ENCODE results near the gene GABBR2.

Gene GABBR2

GRCh38 chr9:98700801-98701200, 7.9 kb downstream of the GABBR2 start:
- H3K4me3 ChIP-seq (replicated peaks; ENCODE audit: low read depth, low read length): no peak overlapping the region
- TF ChIP-seq, protein P1, sequence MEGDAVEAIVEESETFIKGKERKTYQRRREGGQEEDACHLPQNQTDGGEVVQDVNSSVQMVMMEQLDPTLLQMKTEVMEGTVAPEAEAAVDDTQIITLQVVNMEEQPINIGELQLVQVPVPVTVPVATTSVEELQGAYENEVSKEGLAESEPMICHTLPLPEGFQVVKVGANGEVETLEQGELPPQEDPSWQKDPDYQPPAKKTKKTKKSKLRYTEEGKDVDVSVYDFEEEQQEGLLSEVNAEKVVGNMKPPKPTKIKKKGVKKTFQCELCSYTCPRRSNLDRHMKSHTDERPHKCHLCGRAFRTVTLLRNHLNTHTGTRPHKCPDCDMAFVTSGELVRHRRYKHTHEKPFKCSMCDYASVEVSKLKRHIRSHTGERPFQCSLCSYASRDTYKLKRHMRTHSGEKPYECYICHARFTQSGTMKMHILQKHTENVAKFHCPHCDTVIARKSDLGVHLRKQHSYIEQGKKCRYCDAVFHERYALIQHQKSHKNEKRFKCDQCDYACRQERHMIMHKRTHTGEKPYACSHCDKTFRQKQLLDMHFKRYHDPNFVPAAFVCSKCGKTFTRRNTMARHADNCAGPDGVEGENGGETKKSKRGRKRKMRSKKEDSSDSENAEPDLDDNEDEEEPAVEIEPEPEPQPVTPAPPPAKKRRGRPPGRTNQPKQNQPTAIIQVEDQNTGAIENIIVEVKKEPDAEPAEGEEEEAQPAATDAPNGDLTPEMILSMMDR (IDR thresholded peaks at IDR 0.05; ENCODE audit: low read length, missing control alignments): no peak
- DNase-seq (ENCODE audit: low read depth): no peak

GRCh38 chr9:98698856-98699255, 9.9 kb downstream of the GABBR2 start:
- TF ChIP-seq, protein P1 (IDR thresholded peaks at IDR 0.05; ENCODE audit: low read length, missing control alignments): no peak
- DNase-seq (ENCODE audit: low read depth): no peak
- H3K4me3 ChIP-seq (replicated peaks; ENCODE audit: low read depth, low read length): no peak overlapping the region

DNA sequence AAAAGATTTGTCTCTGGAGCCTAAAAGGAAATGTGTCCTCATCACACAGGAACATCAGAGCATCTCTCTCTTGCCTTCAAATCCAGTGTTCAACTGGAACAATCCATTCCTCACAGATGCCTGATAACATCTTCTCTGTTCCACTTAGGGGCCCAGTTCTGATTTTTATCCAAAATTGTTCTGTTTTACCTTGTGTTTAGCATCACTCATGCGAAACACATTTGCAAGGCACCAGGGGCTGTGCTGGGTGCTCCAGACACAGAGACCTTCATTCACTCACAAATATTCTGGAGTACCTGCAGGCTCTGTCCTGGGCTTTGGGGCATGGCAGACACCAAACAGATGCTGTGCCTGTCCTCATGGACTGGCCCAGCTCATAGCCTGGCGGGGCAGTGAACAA, 13.8 kb downstream of the GABBR2 start:
- TF ChIP-seq, protein P1 (IDR thresholded peaks at IDR 0.05; ENCODE audit: low read length, missing control alignments): no peak
- no peak overlapping the region for H3K4me3 ChIP-seq (replicated peaks; ENCODE audit: low read depth, low read length)
- DNase-seq (ENCODE audit: low read depth): no peak

DNA sequence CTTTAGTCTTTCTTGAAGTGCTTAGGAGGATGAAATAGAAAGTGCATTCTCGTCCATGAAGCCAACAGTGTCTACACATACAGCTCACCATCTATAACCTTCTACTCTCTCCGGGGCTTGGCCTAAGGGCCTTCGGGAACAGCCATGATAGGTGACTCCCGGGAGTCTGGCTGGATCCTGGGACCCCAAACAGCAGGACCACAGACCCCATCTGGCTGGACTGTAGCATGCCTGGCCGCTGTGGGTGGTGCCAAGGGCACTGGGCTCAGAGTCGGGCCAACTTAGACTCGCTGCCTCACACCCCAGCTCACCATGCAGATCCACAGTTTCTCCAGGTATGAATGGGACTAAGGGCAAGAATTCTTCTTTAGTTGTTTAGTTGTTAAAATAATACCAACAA, 16.3 kb downstream of the GABBR2 start:
- no peak overlapping the region for H3K4me3 ChIP-seq (replicated peaks; ENCODE audit: low read depth, low read length)
- no peak for DNase-seq (ENCODE audit: low read depth)
- TF ChIP-seq, protein P1 (IDR thresholded peaks at IDR 0.05; ENCODE audit: low read length, missing control alignments): no peak

GRCh38 chr9:98691890-98692289, 16.8 kb downstream of the GABBR2 start:
- TF ChIP-seq, protein P1 (IDR thresholded peaks at IDR 0.05; ENCODE audit: low read length, missing control alignments): no peak
- H3K4me3 ChIP-seq (replicated peaks; ENCODE audit: low read depth, low read length): no peak overlapping the region
- no peak for DNase-seq (ENCODE audit: low read depth)

DNA sequence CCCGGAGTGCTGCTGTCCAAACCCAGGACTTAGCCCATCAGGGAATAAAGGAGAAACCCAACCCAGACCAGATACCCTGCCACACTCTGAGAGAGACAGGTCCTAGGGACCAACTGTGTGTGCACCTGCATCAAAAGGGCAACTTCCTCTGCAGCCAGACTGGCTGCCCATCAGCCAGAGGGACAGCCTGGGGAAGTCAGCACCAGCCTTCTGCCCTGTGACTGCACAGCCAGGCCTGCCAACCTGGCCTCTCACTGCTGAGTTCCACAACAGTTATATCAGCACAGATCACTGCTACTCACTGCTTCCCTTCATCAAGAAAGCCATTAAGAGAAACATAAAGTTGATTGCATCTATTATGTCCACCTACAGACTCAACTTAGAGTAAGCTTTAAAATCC, 18.0 kb downstream of the GABBR2 start:
- no peak overlapping the region for H3K4me3 ChIP-seq (replicated peaks; ENCODE audit: low read depth, low read length)
- TF ChIP-seq, protein P1 (IDR thresholded peaks at IDR 0.05; ENCODE audit: low read length, missing control alignments): no peak
- no peak for DNase-seq (ENCODE audit: low read depth)

DNA sequence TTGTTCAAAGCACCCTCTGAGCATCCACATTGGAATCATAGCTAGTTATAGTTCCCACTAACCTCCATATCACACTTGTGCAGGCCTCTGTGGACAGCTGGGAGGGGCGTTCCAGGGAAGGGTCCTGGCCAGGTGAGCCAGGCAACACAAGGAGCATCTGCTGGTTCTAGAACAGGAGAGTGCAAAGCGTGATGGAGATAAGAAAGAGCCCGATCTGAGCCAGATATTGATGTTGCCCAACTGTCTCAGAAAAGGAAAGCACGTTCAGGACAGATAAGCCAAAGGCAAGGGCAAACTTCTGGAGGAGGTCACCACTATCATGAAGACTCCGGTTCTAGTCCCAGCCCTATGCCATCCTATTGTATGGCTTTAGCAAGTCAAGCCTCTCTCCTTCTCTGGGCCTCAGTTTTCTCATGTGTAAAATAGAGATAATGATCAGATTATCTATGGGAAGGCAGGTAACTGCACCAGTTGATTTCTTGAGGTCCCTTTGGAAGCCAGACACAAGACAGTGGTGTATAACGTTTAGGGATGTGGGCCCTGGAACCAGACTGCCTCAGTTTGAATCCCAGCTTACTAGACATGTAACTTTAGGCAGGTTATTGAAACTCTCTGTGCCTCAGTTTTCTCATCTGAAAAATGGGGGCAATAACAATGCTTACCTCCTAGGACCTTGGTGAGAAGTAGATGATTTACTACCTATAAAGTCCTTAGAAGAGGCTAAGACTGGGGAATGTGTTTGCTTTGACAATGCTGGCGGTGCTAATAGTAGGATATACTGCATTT, 19.8 kb downstream of the GABBR2 start:
- H3K4me3 ChIP-seq (replicated peaks; ENCODE audit: low read depth, low read length): no peak overlapping the region
- no peak for DNase-seq (ENCODE audit: low read depth)
- TF ChIP-seq, protein P1 (IDR thresholded peaks at IDR 0.05; ENCODE audit: low read length, missing control alignments): no peak

Measured in fibroblast of pulmonary artery (primary cell).